GM12878 (cell line): ENCODE data around the gene TM4SF4. TPM values are rescaled to one million over a fixed set of nuclear protein-coding genes. Genes with fewer than 3 reads are reported as not detected.

Experiments
- ATAC-seq: fragments of 200-7000 bp; cut with Tn5 transposase; 3 replicates; pipeline ENCODE4 v1.9.1; 2020; ENCODE audit warnings: mild to moderate bottlenecking, moderate library complexity
- BruUV-seq: library from RNA; stranded (reverse); fragments of 400-500 nt; replicated peaks from 2 replicates; lab custom pipeline; 2021; lab: Mats Ljungman, UMichigan
- CTCF ChIA-PET: fragments of 300-600 bp; sonication (Branson Sonifier 250); formaldehyde crosslinking; extraction: SDS; loops from one replicate; lab custom pipeline; 2021; ENCODE audit warnings: inconsistent platforms; lab: Yijun Ruan, JAX
- POLR2A ChIA-PET: fragments of 350-600 bp; formaldehyde crosslinking; extraction: SDS; loops from one replicate; lab custom pipeline; 2021; ENCODE audit warnings: inconsistent platforms; lab: Charles Lee
- RAD21 ChIA-PET: fragments of 300-600 bp; sonication (Branson Sonifier 250); formaldehyde crosslinking; loops from one replicate; lab custom pipeline; 2023; ENCODE audit warnings: antibody characterized with exemption; ENCODE audit not compliant: unreplicated experiment; lab: Charles Lee
- SMC1A ChIA-PET: fragments of 300-600 bp; sonication (Branson Sonifier 250); formaldehyde crosslinking; loops from one replicate; lab custom pipeline; 2023; ENCODE audit not compliant: unreplicated experiment, uncharacterized antibody; lab: Charles Lee
- DNase-seq: peaks from one replicate; pipeline ENCODE4 v3.0.0-alpha.2; 2011; ENCODE audit warnings: low read depth, low spot score
- FAIRE-seq: peaks from 3 replicates; lab custom pipeline; 2011; peaks lifted over from hg19 to GRCh38; lab: Jason Lieb, UNC
- H2AFZ ChIP-seq: 2 replicates; pipeline ENCODE4 v1.6.0; 2011; ENCODE audit warnings: low read depth, low read length, control low read depth; ENCODE audit not compliant: control insufficient read depth
- H3K27ac ChIP-seq: 2 replicates; pipeline ENCODE4 v1.5.1; 2011; ENCODE audit warnings: control low read depth; ENCODE audit not compliant: control insufficient read depth, insufficient read depth
- H3K27me3 ChIP-seq, 2 experiments: replicated peaks in 1 of 2; 2 replicates each; pipeline versions ENCODE4 v1.6.0 to v1.6.1; 2011; ENCODE audit warnings: low read length in 1 of 2; ENCODE audit not compliant: control insufficient read depth in 2 of 2, insufficient read depth in 2 of 2
- H3K36me3 ChIP-seq, 2 experiments: 2 replicates each; pipeline ENCODE4 v1.5.1; 2011; ENCODE audit warnings: low read length in 1 of 2; ENCODE audit not compliant: control insufficient read depth in 2 of 2, insufficient read depth in 2 of 2
- H3K4me1 ChIP-seq: 2 replicates; pipeline ENCODE4 v1.6.1; 2011; ENCODE audit warnings: mild to moderate bottlenecking, low read length, moderate library complexity, mixed read lengths; ENCODE audit not compliant: control insufficient read depth, insufficient read depth
- H3K4me2 ChIP-seq: 2 replicates; pipeline ENCODE4 v1.6.0; 2011; ENCODE audit warnings: control low read depth; ENCODE audit not compliant: control insufficient read depth, insufficient read depth
- H3K4me3 ChIP-seq: fragments of 200-600 bp; sonication (generic); 2 replicates; pipeline ENCODE4 v1.5.1; 2016
- H3K79me2 ChIP-seq: 2 replicates; pipeline ENCODE4 v1.6.0; 2011; ENCODE audit warnings: low read length; ENCODE audit not compliant: control insufficient read depth, insufficient read depth
- H3K9ac ChIP-seq: 2 replicates; pipeline ENCODE4 v1.8.0; 2011; ENCODE audit warnings: low read length, control low read depth, mixed read lengths; ENCODE audit not compliant: control insufficient read depth, insufficient read depth
- H3K9me3 ChIP-seq: replicated peaks from 3 replicates; pipeline ENCODE4 v1.5.1; 2011; ENCODE audit warnings: mild to moderate bottlenecking, low read length; ENCODE audit not compliant: control insufficient read depth, insufficient read depth
- H4K20me1 ChIP-seq: 2 replicates; pipeline ENCODE4 v1.6.0; 2011; ENCODE audit not compliant: control insufficient read depth, insufficient read depth
- CHD2 ChIP-seq: IDR thresholded peaks from 2 replicates; pipeline ENCODE4 v1.6.1; 2011; ENCODE audit warnings: low read depth, low read length, improper control_type of control experiment, borderline replicate concordance
- DPF2 ChIP-seq: fragments of 450-650 bp; IDR thresholded peaks from 2 replicates; pipeline ENCODE4 v1.6.1; 2017; ENCODE audit warnings: mild to moderate bottlenecking
- FOXK2 ChIP-seq: fragments of 450-650 bp; IDR thresholded peaks from 2 replicates; pipeline ENCODE4 v1.6.1; 2017; ENCODE audit warnings: mild to moderate bottlenecking, moderate library complexity
- JUND ChIP-seq: IDR thresholded peaks from 2 replicates; pipeline ENCODE4 v1.6.1; 2012; ENCODE audit warnings: low read depth, mild to moderate bottlenecking, low read length, improper control_type of control experiment, moderate library complexity
- MEF2B ChIP-seq: fragments of 450-650 bp; IDR thresholded peaks from 2 replicates; pipeline ENCODE4 v1.6.1; 2018; ENCODE audit warnings: mild to moderate bottlenecking, moderate library complexity; ENCODE audit not compliant: partially characterized antibody, poor library complexity, severe bottlenecking
- MTA3 ChIP-seq: IDR thresholded peaks from 2 replicates; pipeline ENCODE4 v1.6.1; 2012; ENCODE audit warnings: low read length, inconsistent platforms, borderline replicate concordance
- MXI1 ChIP-seq: fragments of 150-350 bp; IDR thresholded peaks from 2 replicates; pipeline ENCODE4 v1.6.1; 2011; ENCODE audit warnings: low read depth, mild to moderate bottlenecking, inconsistent platforms, low read length, improper control_type of control experiment
- NFYA ChIP-seq: IDR thresholded peaks from 2 replicates; pipeline ENCODE4 v1.6.1; 2011; ENCODE audit warnings: low read depth, mild to moderate bottlenecking, low read length, improper control_type of control experiment, borderline replicate concordance
- RBBP5 ChIP-seq: fragments of 200-600 bp; sonication (generic); conservative IDR thresholded peaks from 2 replicates; pipeline ENCODE4 v1.6.1; 2016
- WGBS: methylation state at CpG from one replicate; pipeline ENCODE4 v1.1.6; 2016; ENCODE audit warnings: low lambda C conversion rate; ENCODE audit not compliant: insufficient replicate concordance, insufficient coverage; ENCODE audit errors: missing lambda C conversion rate; 5-methylcytosine and 5-hydroxymethylcytosine counted together
- in situ Hi-C: fragments of 300-500 bp; cut with MboI; formaldehyde crosslinking; loops from 9 replicates; pipeline ENCODE4 v1.14.3; 2018; ENCODE audit warnings: mixed read lengths
- intact Hi-C: fragments of 100-400 bp; cut with micrococcal nuclease; formaldehyde crosslinking; loops from one replicate; pipeline ENCODE4 v1.14.2; 2022; ENCODE audit not compliant: unreplicated experiment
- polyA plus RNA-seq, 11 experiments: library from polyadenylated mRNA; depleted of rRNA in 4 of 11; unstranded in 6 of 11; stranded (reverse) in 5 of 11; fragments of >200 nt; fragmentation: Nextera tagmentation in 4 of 11; fragmentation: Illumina TruSeq in 1 of 11; extraction: Ambion mirVana in 4 of 11; extraction: Trizol in 1 of 11; gene quantifications; 1 replicate in 1 of 11; 2 replicates in 10 of 11; pipeline versions ENCODE4 v1.2.1 to v1.2.3, GENCODE V29; 2011 to 2016; ENCODE audit warnings: inconsistent platforms in 2 of 11, missing spikeins in 2 of 11, low read depth in 1 of 11
- total RNA-seq, 4 experiments: library from RNA; depleted of rRNA in 3 of 4; stranded (reverse); fragments of >200 nt in 3 of 4; fragmentation: Illumina TruSeq in 1 of 4; extraction: Trizol in 1 of 4; gene quantifications; 2 replicates each; pipeline versions ENCODE4 v1.2.1 to v1.2.3, GENCODE V29; 2013 to 2021
- TF ChIP-seq, protein P1 (sequence below): fragments of 450-650 bp; IDR thresholded peaks from 2 replicates; pipeline ENCODE4 v1.6.1; 2018; ENCODE audit warnings: borderline replicate concordance, mild to moderate bottlenecking; ENCODE audit not compliant: partially characterized antibody

The TM4SF4 gene
- total and polyA plus RNA-seq, 10 of the 15 experiments (the other 5 are each of a cell fraction or from before 2014, with no cell fraction given): 0.06 to 1.3 TPM; not detected in 8

DNA sequence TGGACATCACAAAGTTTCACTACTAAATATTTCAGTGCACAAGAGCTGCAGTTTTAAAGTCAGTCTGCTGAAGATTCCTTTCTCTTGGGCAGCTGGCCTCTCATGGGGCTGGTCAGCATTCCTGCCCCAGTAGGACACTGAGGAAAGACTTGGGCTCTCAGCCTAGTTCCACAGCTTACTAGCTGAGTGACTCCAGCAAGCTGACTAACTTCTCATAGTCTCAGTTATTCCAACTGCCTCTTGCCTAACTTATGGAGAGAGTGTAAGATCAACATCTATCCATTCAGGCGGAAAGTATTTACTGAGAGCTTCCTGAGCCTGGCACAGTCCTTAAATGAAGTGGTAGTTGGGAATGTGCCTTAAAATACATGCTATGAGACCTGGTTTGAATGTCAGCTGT, 27.0 kb downstream of the TM4SF4 start:
- no peaks in the 10 kb centered on the region for H4K20me1 ChIP-seq
- no peaks in the 10 kb centered on the region for H3K27me3 ChIP-seq
- H3K9ac ChIP-seq: no peak overlapping the region
- no peak overlapping the region for H3K4me3 ChIP-seq
- ChIA-PET CTCF (interaction anchor here (0.8 to 2.5 kb wide), 7 partner anchors 8 to 307 kb away, joined by 3 to 13 read pairs (median 5); no protein-coding TSS in a partner anchor), POLR2A (interaction anchor here (0.5 kb wide), 1 partner anchor 64 kb away, joined by 5 read pairs; no protein-coding TSS in a partner anchor), RAD21 (no interaction called here), SMC1A (interaction anchor here (0.7 to 1.8 kb wide), 6 partner anchors 10 to 307 kb away, joined by 3 to 7 read pairs (median 4); no protein-coding TSS in a partner anchor)
- no peak overlapping the region for H3K27ac ChIP-seq
- BruUV-seq: no TSS peak
- no peak overlapping the region for H2AFZ ChIP-seq
- in situ Hi-C loops: loop anchor here (25.0 kb wide), 1 partner anchor 686 kb away; no protein-coding TSS in a partner anchor
- H3K4me2 ChIP-seq: no peak overlapping the region
- 53% methylated on average over 1 of the region's 1 CpG for WGBS
- intact Hi-C loops: no loop called here
- no peaks in the 10 kb centered on the region for H3K79me2 ChIP-seq
- ATAC-seq: no peak
- TF ChIP-seq RBBP5 (no peak), JUND (no peak), DPF2 (no peak), MXI1 (no peak), NFYA (no peak), MEF2B (no peak), FOXK2 (no peak), CHD2 (no peak), MTA3 (no peak)
- TF ChIP-seq, protein P1, sequence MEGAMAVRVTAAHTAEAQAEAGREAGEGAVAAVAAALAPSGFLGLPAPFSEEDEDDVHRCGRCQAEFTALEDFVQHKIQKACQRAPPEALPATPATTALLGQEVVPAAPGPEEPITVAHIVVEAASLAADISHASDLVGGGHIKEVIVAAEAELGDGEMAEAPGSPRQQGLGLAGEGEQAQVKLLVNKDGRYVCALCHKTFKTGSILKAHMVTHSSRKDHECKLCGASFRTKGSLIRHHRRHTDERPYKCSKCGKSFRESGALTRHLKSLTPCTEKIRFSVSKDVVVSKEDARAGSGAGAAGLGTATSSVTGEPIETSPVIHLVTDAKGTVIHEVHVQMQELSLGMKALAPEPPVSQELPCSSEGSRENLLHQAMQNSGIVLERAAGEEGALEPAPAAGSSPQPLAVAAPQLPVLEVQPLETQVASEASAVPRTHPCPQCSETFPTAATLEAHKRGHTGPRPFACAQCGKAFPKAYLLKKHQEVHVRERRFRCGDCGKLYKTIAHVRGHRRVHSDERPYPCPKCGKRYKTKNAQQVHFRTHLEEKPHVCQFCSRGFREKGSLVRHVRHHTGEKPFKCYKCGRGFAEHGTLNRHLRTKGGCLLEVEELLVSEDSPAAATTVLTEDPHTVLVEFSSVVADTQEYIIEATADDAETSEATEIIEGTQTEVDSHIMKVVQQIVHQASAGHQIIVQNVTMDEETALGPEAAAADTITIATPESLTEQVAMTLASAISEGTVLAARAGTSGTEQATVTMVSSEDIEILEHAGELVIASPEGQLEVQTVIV: no peak
- no peaks in the 10 kb centered on the region for H3K4me1 ChIP-seq
- no peaks in the 10 kb centered on the region for H3K9me3 ChIP-seq
- no peak for DNase-seq
- H3K36me3 ChIP-seq: no peaks in the 10 kb centered on the region
- no peak for FAIRE-seq
